AG08396 (cell line): ENCODE data around the gene CRISPLD2.
"Not testable (repeated sequence)": the region's sequence is repeated elsewhere in the genome, so short reads cannot be mapped to it uniquely, and the experiment has no call there.

Experiments
- DNase-seq: peaks from one replicate; pipeline ENCODE4 v3.0.0; 2012; ENCODE audit warnings: low spot score, mixed read lengths

Gene CRISPLD2

DNA sequence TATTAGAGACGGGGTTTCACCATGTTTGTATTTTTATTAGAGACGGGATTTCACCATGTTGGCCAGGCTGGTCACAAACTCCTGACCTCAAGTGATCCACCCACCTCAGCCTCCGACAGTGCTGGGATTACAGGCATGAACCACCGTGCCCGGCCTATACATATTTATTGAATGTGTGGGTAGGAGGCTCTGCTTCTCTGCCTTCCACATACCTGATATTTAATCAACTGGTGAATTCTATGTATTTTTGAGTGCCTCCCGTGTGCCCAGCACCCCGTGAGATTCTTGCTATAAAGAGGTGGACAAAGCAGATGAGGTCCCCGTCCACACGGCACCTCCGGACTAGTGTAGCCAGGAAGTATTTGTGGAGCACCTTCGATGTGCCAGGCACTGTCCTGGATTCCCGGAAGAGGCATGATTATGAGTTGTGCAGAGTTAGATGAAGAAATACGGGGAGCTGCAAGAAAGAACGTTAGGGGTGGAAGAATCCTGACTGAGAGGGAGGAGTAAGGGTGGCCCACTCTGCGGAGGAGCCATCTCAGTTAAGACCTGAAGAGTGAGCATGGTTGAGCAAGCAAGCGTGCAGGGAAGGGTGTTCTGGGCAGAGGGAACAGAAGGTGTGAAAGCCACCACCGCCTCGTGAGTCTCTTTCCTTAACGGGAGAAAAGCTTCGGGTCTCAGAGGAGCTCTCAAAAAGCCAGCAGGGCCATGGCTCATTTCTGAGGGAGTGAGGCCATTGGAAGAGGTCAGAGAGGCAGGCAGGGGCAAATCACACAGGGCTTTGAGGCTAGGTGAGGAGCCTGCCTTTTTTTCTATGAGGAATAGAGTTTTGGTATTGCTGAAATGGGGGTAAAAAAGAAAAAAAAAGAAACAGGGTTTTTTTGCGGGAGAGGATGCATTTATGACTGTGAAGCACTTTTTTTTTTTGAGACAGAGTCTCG is 21.2 kb downstream of the CRISPLD2 start:
- DNase-seq = no peak

DNA sequence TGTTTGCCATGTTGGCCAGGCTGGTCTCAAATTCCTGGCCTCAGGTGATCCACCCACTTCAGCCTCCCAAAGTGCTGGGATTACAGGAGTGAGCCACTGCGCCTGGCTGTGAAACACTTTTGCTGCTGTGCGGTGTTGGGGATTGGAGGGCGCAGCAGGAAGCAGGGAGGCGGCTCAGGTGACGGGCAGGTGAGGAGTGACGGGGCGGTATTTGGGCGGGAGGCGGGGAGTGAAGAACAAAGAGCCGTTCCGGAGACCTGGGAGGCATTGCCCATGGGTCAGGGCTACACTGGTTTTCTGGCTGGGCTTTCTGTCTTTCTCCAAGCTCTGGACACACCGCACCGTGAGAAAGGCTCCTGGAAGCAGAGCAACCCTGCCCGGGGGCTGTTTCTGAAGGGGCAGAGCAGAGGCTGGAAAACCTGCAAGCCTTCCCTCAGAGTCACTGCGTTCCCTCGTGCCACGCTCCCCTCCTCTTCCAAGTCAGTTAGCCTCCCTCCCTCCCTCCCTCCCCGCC is 22.1 kb downstream of the CRISPLD2 start:
- no peak for DNase-seq

DNA sequence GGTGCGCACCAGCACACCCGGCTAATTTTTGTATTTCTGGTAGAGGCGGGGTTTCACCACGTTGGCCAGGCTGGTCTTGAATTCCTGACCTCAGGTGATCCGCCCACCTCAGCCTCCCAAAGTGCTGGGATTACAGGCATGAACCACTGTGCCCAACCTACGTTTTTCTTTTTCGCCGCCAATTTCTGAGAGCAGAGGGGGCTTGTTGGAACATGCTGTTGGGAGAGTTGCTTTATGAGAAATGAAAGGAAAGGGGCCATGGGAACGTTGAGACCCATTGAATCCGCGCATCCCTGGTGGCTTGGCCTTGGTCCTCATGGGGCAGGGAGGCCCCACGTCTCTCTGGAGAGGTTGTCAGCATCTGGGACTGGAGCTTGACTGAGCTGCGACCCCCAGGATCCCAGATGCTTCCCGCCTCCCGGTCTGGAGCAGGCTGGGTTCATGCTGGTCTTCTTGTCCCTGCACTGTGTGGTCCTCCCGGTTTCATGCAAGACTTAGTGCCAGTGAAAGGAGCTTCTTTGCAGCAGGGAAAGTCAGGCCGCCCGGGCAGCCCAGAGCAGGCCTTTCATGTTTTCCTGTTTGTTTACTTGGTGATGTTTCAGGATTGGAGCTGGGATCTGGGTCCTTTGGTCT is 22.8 kb downstream of the CRISPLD2 start:
- no peak for DNase-seq

DNA sequence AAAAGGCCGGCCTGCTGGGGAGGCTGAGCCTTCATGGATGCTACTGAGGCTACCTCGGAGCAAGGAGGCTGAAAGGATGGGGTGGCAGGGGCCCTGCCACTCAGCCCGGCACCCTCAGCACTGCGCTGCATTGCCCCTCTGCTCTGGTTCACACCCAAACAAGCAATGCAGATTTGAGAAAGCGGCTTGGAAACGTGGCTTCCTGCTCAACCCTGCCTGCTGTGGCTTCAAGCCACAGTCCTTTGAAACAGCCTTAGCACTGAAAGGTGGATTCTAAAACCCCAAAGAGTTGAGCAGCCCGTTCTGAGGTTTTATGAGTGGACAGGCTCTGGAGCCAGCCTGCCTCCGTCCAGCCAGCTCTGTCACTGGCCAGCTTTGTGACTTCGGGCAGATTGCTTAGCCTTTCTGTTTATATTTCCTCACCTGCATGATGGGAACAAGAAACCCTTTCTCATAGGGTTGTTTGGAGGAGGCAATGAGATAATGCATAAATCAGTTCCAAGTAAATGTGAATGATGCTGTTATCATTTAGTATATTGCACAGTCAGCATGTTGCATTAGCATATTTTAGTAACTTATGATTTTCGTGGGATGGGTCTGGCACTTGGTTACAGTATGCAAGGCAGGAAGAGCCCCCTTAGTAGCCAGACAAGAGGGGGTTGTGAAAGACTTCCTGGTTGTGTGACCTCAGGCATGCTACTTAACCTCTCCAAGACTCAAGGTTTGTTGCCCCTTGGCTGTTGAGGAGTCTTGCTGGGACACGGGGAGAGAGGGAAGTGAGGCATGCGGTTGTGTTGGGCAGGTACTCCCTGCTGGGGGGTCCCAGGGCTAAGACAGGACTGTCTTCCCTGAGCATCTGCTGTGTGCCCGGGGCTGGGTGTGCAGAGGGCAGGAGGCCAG is 23.6 kb downstream of the CRISPLD2 start:
- no peak for DNase-seq

DNA sequence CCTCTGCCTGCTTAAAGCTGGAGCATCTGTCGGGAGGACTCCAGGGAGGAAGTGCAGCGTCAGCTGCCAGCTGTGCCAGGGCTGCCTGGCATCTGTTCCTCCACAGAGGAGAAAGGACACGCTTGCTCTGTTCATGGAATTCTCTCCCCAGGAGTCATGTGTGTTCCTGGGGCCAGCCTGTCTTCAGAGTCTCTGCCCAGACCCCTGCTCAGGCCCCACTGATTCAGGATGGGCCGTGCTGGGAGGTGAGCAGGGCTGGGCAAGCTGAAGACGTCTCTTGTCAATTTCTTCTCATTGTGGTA is 24.2 kb downstream of the CRISPLD2 start:
- no peak for DNase-seq

DNA sequence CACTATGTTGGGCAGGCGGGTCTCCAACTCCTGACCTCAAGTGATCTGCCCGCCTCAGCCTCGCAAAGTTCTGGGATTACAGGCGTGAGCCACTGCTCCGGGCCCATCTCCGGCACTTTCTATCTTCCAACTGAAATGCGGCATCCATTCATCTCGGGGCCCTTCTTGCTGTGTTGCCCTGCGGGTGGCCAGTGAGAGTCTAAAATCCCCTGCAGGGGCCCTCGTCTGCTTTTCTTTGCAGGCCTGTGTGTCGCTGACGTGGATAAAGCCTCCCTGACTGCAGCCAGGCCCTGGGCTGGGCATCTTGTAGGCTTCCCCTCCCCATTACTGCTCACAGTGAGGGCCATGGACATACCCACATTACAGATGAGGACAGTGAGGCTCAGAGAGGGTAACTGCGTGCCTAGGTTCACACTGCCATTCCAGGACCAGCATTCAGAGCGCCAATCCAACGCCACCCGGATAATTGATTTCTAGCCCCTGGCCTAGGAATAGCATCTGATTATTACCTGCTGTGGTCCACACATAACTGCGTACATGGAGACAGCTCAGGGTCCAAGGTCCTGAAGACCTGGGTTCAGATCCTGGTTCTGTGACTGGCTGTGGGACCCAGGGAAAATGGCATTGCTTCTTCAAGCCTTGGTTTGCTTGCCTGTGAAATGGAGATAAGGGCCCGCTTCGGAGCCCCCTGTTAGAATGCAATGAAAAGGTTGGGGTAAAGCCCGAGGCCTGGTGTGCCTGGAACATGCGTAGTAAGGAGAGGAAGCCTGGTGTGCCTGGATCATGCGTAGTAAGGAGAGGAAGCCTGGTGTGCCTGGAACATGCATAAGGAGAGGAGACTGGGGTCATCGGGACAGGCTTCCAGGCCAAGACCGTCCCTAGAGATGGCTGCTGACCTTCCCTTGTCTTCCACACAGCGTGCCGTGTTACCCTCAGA is 25.0 kb downstream of the CRISPLD2 start:
- no peak for DNase-seq

DNA sequence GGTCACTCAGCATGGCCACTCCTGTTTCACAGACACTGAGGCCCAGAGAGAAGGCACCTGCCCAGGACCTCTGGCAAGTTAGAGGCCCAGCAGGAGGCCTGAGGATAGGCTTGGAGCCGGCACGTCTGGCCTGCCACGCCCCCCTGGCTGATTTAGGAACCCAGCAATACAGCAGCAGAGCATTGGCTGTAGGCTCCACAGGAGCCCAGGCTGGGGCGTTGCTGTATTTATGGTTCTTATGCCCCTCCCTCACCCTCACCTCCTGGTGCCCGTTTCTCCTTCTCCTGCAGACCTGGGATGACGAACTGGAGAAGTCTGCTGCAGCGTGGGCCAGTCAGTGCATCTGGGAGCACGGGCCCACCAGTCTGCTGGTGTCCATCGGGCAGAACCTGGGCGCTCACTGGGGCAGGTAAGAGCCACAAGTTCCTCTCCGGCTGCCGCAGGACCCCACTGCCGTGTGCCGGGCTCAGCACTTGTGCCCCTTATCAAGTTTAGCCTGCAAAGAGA is 25.8 kb downstream of the CRISPLD2 start:
- no peak for DNase-seq

DNA sequence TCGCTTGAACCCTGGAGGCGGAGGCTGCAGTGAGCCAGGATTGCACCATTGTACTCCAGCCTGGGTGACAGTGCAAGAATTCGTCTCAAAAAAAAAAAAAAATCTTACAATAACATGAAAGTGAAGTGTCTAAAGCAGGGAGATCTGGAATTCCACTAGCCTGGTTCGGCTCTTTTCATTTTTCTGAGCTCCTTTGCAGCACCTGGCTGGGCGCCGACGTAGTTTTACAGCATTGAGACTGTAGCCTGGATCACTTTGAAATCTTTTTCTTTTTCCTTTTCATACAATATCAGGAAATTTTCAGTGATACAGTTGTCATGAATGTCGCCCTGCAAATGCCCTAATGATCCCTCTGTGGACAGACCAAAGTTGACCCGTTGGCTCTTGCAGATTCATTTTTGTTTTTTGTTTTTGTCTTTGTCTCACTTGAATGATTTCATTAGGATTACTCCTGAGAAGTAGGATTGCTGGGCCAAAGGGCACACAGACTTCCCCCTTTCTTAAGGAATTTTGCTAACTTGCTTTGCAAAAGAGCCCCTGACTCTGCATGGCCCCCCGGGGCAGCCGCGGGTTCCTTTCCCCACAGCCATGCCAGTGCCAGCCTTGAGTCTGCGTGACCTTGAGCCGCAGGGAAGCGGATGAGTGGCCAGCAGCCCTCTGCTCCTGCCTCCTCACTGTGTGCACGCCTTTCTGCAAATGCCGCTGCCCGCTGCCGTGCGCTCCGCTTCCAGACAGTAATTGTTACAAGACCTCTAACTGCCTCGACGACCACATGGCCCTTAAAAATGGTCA is 28.0 kb downstream of the CRISPLD2 start:
- DNase-seq = no peak

DNA sequence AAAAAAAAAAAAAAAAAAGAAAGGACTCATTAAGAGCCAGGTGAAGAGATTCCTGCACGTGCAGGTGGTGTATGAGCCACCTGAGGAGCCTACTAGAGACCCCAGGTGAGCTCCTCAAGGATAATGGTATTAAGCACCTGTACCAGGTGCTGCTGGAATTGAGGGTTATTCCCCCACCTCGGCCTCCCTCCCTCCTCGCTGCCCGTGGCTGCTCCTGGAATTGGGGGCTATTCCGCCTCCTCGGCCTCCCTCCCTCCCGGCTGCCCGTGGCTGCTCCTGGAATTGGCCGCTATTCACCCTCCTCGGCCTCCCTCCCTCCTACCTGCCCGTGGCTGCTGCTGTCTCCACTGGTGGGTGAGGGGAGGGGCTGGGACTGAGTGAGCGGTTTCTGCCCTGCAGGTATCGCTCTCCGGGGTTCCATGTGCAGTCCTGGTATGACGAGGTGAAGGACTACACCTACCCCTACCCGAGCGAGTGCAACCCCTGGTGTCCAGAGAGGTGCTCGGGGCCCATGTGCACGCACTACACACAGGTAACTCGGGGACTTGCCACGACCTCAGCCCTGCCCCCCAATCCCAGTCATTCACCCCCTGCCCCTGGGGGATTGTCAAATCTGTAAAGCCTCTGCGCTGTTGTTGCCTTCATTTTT is 29.3 kb downstream of the CRISPLD2 start:
- no peak for DNase-seq

DNA sequence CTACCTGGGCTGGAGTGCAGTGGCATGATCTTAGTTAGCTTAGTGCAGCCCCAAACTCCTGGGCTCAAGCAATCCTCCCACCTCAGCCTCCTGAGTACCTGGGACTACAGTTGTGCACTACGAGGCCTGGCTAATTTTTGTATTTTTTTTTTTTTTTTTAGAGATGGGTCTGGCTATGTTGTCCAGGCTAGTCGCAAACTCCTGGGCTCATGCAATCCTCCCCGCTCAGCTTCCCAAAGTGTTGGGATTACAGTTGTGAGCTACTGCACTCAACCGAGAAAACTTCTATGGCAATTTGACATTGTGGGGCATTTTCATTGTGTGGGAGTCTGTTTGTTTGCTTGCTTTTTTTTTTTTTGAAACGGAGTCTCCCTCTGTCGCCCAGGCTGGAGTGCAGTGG is 30.0 kb downstream of the CRISPLD2 start:
- no peak for DNase-seq

DNA sequence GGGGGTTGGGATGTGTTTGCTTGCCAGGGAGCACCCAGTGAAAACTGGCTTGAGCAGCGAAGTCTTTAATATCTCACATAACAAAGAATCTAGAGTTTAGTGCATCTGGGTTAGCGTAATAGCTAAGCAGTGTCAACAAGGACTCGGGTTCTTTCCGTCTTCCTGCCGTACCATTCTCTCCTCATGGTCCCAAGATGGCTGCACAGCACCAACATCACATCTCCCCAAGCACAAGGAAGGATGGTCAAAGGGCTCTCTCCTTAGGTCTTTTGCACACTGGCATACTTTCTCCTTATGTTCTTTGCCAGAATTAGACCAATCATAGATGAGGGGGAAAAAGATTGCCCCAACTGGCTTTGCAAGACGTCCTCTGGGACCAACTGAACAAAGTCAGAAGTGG is 30.9 kb downstream of the CRISPLD2 start:
- DNase-seq = no peak

DNA sequence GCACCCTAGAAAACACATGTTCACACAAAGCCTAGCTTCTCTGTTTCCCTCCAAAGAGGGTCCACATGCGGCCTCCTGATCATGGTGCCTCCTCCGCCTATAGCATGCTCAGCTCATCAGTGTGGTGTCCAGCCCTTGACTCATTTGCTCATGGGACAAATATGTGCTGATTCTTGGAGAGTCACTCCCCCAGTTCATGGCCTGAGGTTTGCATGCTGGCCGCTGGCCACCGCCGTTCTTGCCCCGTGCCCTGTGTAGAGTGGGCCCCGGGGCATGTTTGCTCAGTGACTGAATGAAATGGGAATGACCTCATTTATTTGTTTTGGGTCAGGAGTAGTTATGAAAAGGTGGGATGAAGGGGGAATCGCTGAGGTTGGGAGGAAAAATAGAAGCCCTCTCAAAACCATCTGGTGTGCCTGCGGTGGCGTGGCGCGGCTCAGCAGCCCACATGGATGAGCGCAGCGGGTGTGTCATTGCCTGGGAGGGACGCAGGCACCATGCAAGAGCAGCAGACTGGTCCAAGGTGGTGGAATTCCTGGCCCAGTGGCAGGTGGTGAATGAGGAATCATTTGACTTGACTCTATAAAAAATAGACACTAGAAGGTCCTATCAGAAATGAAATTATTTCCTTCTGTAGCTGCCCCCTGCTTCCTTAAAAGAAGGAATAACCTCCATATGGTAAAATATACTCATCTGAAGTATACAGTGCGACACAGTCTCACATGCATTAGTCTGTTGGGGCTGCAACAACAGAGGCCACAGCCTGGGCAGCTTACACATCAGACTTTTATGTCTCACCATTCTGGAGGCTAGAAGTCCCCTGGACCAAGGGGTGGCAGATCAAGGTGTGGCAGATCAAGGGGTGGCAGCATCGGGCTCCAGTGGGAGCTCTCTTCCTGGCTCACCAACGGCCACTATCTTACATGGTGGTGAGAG is 31.7 kb downstream of the CRISPLD2 start:
- peak; percentile 73 for DNase-seq

DNA sequence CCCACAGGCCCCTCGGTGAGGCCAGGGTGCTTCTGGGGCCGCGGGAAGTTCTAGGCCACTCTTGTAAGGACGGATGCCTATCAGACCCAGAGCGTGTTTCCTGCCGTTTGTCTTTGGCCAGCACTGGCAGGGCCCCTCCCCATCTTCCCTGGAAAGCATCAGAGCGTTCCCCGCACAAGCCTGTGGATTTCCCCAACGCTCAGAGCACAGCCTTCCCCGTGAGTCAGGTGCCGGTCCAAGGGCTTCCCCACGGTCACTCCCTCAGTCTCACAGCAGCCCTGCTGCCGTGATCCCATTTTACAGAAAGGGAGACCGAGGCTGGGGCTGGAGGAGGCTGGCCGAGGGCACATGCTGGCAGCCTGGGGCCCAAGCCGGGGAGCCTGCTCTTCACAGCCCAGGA is 33.7 kb downstream of the CRISPLD2 start:
- DNase-seq = no peak

DNA sequence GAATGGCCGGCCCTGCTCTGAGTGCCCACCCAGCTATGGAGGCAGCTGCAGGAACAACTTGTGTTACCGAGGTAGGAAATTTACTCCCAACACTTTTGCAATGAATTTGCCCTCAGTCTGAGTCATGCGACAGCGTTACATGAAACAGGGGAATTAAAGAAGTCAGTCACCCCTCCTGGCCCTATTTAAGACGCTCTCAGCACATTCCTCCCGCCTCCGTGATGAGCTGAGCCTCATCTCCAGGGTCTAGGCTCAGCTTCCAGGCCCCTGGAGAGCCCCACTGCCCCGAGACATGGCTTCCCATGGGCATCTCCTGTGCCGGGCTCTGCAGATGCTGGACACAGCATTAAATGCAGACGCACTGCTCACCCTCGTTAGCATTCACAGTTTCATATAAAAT is 35.0 kb downstream of the CRISPLD2 start:
- no peak for DNase-seq

DNA sequence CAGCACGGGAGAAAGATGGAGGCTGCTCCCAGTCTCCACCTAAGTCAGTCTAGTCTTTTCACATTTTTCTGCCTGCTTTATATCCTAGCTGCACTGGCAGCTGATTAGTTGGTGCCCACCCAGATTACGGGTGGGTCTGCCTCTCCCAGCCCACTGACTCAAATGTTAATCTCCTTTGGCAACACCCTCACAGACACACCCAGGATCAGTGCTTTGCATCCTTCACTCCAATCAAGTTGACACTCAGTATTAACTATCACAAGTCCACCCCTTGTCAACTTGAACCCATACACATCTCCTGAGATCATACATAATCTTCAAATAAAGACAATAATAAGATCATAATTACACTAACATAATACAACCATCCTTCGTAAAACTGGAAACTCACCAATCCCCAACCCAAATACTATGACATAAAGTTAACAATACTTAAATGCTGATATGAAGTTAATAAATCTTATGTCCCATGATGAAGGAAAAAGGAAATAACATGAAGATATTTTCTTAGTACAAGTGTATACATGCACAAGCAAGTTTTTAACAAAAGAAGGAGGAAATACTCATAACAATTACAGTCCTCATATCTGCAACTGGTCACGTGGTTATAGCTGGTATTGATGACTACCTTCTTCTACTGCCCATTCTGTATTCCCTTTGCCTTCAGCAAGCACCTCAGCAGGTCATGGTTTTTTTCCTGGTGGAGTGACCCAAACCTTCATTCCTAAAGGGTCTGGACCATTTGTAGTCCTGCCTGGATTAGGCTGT is 35.8 kb downstream of the CRISPLD2 start:
- not testable (repeated sequence) for DNase-seq

DNA sequence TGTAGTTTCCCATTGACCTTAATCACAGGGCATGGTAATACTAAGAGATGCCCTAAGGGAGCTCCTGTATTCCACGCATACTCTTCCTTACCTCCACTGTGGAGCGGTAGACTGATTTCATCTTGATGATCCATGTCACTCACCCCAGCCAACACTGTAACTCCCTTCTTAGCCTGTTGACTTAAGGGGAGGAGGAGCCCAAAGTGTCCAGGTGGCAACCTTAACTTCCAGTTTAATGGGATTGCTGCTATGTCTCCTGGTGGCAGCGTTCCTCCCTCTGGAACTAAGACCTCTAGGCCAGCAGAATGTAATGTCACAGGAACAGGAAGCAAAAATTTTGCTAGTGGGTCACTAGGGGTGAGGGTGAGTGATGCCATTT is 36.4 kb downstream of the CRISPLD2 start:
- DNase-seq = not testable (repeated sequence)

DNA sequence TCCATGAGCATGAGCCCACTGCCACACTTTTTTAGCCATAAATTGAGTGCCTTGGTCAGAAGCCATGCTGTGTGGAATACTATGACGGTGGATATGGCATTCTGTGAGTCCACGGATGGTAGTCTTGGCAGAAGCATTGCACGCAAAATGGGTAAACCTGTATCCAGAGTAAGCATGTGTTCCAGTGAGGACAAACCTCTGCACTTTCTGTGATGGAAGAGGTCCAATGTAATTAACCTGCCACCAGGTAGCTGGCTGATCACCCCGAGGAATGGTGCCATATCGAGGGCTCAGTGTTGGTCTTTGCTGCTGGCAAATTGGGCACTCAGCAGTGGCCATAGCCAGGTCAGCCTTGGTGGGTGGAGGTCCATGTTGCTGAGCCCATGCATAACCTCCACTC is 37.0 kb downstream of the CRISPLD2 start:
- not testable (repeated sequence) for DNase-seq

DNA sequence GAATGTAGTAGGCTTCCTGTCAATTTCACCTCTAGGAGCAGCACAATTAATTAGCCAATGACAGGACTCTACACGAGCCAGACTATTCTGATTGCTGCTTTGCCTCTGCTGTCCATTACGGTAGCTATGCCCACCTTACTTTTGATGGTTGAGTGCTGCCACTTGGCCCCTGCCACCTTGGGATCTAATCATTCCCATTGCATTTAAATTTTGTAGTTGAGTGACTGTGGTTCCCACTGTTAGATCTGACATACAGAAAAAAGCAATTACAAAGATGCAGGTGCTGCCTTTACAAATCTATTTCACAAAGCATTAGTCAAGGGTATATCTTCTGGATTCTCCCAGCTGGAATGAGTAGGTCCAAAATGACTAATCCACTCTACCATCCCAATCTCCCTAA is 39.9 kb downstream of the CRISPLD2 start:
- DNase-seq = no peak
